ENCODE data around the gene TIAM1.

- no peak for TF ChIP-seq POLR2A (IDR thresholded peaks at IDR 0.05)
- no peak for TF ChIP-seq CTCF (IDR thresholded peaks at IDR 0.05)
Observed at GRCh38 chr21:31289702-31290101, 54.4 kb downstream of the TIAM1 start.

All from heart left ventricle (tissue), 13 donors.